AG04450 (cell line): Measurements from ENCODE around the gene CPPED1. TPM values are rescaled to one million over a fixed set of nuclear protein-coding genes. Genes with fewer than 3 reads are reported as not detected.

Experiments
- CTCF ChIA-PET: fragments of 300-600, 350-600 bp; formaldehyde crosslinking; extraction: SDS; loops from one replicate; lab custom pipeline; 2022; ENCODE audit warnings: antibody characterized with exemption, inconsistent platforms; lab: Charles Lee
- POLR2A ChIA-PET: fragments of 350-600 bp; formaldehyde crosslinking; extraction: SDS; loops from one replicate; lab custom pipeline; 2021; ENCODE audit warnings: antibody characterized with exemption, inconsistent platforms; lab: Yijun Ruan, JAX
- DNase-seq: peaks from one replicate; pipeline ENCODE4 v3.0.0-alpha.2; 2011; ENCODE audit warnings: low read depth, low spot score
- H3K27ac ChIP-seq: one replicate; pipeline ENCODE4 v1.5.1; 2012; ENCODE audit warnings: low read depth, low read length, control low read depth
- H3K27me3 ChIP-seq: one replicate; pipeline ENCODE4 v1.6.0; 2012; ENCODE audit warnings: low read length; ENCODE audit not compliant: control insufficient read depth, insufficient read depth
- H3K4me3 ChIP-seq: 2 replicates; pipeline ENCODE4 v1.5.1; 2011; ENCODE audit warnings: mild to moderate bottlenecking, low read depth, low read length, control low read depth
- H3K9me3 ChIP-seq: 2 replicates; pipeline ENCODE4 v1.5.1; 2012; ENCODE audit warnings: low read length; ENCODE audit not compliant: control insufficient read depth, insufficient read depth
- polyA plus RNA-seq: library from polyadenylated mRNA; depleted of rRNA; stranded (reverse); fragments of >200 nt; gene quantifications from 2 replicates; pipeline ENCODE4 v1.2.3, GENCODE V29; 2011
- TF ChIP-seq, protein P1 (sequence below): IDR thresholded peaks from 2 replicates; pipeline ENCODE4 v1.5.1; 2011; ENCODE audit warnings: low read depth, low read length, control low read depth, inconsistent platforms

The CPPED1 gene
- polyA plus RNA-seq, 1 experiment = 7.7 TPM

DNA sequence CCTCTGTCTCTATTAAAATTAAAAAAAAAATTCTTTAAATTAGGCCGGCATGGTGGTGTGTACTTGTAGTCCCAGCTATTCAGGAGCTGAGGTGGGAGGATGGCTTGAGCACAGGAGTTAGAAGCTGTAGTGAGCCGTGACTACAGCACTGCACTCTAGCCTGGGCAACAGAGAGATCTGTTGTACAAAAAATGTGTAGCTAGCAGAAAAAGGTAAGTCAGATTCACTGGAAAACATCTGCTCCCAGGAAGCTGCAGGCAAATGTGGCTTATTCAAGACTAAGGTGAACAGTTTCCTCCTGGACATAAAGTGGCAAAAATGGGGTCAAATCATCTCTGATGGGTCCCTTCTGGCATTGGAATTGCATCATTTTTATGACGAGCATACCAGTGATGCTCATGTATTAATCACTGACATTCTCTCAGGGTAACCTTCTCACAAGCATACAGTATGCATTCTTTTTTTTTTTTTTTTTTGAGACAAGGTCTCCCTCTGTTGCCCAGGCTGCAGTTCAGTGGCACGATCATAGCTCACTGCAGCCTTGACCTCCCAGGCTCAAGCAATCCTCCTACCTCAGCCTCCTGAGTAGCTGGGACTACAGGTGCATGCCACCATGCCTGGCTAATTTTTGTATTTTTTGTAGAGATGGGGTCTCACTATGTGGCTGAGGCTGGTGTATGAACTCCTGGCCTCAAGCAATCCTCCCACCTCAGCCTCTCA, 48.7 kb downstream of the CPPED1 start:
- CTCF ChIA-PET = no interaction called here
- TF ChIP-seq, protein P1, sequence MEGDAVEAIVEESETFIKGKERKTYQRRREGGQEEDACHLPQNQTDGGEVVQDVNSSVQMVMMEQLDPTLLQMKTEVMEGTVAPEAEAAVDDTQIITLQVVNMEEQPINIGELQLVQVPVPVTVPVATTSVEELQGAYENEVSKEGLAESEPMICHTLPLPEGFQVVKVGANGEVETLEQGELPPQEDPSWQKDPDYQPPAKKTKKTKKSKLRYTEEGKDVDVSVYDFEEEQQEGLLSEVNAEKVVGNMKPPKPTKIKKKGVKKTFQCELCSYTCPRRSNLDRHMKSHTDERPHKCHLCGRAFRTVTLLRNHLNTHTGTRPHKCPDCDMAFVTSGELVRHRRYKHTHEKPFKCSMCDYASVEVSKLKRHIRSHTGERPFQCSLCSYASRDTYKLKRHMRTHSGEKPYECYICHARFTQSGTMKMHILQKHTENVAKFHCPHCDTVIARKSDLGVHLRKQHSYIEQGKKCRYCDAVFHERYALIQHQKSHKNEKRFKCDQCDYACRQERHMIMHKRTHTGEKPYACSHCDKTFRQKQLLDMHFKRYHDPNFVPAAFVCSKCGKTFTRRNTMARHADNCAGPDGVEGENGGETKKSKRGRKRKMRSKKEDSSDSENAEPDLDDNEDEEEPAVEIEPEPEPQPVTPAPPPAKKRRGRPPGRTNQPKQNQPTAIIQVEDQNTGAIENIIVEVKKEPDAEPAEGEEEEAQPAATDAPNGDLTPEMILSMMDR = no peak
- peaks cover 3% of the 10 kb centered on the region; the same call in 1 of the 2 replicates for H3K9me3 ChIP-seq
- no peak overlapping the region for H3K27ac ChIP-seq
- DNase-seq = no peak
- H3K4me3 ChIP-seq = no peak overlapping the region
- POLR2A ChIA-PET = no interaction called here
- no peaks in the 10 kb centered on the region for H3K27me3 ChIP-seq

DNA sequence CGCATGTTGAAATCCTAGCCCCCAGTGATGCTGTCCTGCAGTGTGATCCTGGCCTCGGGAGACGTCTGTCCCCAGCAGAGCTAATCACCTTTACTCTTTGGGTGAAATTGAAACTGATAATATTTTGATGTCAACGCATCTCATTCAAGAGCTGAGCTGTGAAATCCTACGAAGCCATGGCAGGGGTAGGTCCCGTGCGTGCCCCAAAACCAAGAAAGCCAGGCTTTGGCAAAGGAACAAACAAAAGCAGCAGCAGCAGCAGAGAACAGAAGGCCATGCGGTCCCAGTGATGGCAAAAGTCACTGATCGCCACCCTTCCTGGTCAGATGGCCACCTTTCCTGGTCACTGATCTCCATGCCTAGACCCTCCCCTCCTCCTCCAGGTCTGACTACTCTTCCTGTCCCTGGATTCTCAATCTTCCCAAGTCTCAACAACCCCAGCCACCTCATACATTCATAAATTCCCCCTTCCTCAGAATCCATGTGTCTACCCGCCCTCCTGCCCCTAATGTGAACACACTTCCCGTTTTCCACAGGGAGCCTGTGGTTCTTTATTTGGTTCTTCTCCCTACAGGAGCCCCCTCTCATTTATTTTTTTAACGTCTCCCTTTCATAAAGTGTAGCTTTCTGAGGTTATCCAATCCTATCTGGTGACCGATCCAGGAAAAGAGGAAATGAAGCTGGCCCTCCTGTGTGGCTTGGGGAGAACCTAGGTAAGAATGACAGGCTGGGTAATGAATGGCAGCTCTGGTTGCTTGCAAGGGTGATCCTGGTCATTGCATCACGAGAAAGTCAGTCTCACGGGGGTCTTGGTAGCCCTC, 50.3 kb downstream of the CPPED1 start:
- H3K4me3 ChIP-seq = no peak overlapping the region
- TF ChIP-seq, protein P1 = no peak
- ChIA-PET CTCF (no interaction called here), POLR2A (no interaction called here)
- no peak for DNase-seq
- no peaks in the 10 kb centered on the region for H3K27me3 ChIP-seq
- no peak overlapping the region for H3K27ac ChIP-seq
- H3K9me3 ChIP-seq = no peaks in the 10 kb centered on the region

DNA sequence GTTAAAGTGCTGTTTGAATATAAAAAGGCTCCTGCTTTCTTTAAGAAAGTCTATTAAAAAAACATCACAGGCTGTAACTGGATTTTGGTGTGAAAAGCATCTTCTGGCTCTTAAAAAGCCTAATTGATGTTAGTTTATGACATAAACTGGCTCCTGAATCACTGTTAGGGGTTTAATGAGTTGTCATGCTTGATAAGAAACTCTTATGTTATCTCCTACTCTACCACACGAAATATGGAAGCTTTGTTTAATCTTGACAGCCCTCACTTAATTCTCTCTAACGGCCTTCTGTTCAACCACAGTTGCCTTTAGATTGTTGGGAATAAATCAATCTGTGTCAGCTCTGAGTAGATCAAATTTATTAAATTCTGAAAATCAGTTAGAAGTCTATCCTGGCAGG, 51.5 kb downstream of the CPPED1 start:
- CTCF ChIA-PET = no interaction called here
- no peak for DNase-seq

DNA sequence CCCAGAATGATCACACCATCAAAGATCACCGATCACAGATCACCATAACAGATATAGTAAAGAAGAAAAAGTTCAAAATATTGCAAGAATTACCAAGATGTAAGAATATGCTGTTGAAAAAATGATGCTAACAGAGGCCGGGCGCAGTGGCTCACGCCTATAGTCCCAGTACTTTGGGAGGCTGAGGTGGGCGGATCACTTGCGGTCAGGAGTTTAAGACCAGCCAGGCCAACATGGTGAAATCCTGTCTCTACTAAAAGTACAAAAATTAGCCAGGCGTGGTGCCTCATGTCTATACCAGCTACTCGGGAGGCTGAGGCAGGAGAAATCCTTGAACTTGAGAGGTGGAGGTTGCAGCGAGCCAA, 53.2 kb downstream of the CPPED1 start:
- ChIA-PET CTCF (no interaction called here), POLR2A (no interaction called here)
- H3K27me3 ChIP-seq = no peaks in the 10 kb centered on the region

More for the DNA sequence above, 51.5 kb downstream of the CPPED1 start:
- TF ChIP-seq, protein P1 = no peak
- no peak overlapping the region for H3K4me3 ChIP-seq
- POLR2A ChIA-PET = no interaction called here
- H3K27me3 ChIP-seq = no peaks in the 10 kb centered on the region
- H3K27ac ChIP-seq = no peak overlapping the region
- no peaks in the 10 kb centered on the region for H3K9me3 ChIP-seq

More for the DNA sequence above, 53.2 kb downstream of the CPPED1 start:
- TF ChIP-seq, protein P1 = no peak
- no peak for DNase-seq
- no peak overlapping the region for H3K27ac ChIP-seq
- H3K4me3 ChIP-seq = no peak overlapping the region
- H3K9me3 ChIP-seq = no peaks in the 10 kb centered on the region
